GM18870 (cell line): Measurements from ENCODE around the gene SERPINC1.
"Not testable (repeated sequence)": the region's sequence is repeated elsewhere in the genome, so short reads cannot be mapped to it uniquely, and the experiment has no call there.

ENCODE experiments used
- ATAC-seq: cut with Tn5 transposase; IDR thresholded peaks from one replicate; pipeline ENCODE4 v1.9.1; 2021; ENCODE audit warnings: moderate library complexity; ENCODE audit not compliant: unreplicated experiment

The SERPINC1 gene

GRCh38 chr1:173893611-173894010, 23.5 kb downstream of the SERPINC1 start:
- ATAC-seq: no peak

GRCh38 chr1:173889885-173890284, 27.2 kb downstream of the SERPINC1 start:
- ATAC-seq: no peak

GRCh38 chr1:173888749-173889148, 28.4 kb downstream of the SERPINC1 start:
- ATAC-seq: no peak

GRCh38 chr1:173887627-173888026, 29.5 kb downstream of the SERPINC1 start:
- ATAC-seq: no peak

- ATAC-seq: no peak
These were observed 30.1 kb downstream of the SERPINC1 start for GRCh38 chr1:173886746-173887611.

- ATAC-seq: no peak
These were observed 32.4 kb downstream of the SERPINC1 start for GRCh38 chr1:173884701-173885100.

GRCh38 chr1:173881117-173881516, 36.0 kb downstream of the SERPINC1 start:
- not testable (repeated sequence) for ATAC-seq

- ATAC-seq: no peak
These were observed 38.9 kb downstream of the SERPINC1 start for GRCh38 chr1:173878251-173878650.

- no peak for ATAC-seq
These were observed 40.4 kb downstream of the SERPINC1 start for GRCh38 chr1:173876732-173877131.

GRCh38 chr1:173871500-173871899, 45.6 kb downstream of the SERPINC1 start:
- ATAC-seq: no peak

- ATAC-seq: no peak
These were observed 46.0 kb downstream of the SERPINC1 start for GRCh38 chr1:173871091-173871490.

GRCh38 chr1:173870252-173871075, 46.7 kb downstream of the SERPINC1 start:
- ATAC-seq: no peak

- no peak for ATAC-seq
These were observed 48.1 kb downstream of the SERPINC1 start for GRCh38 chr1:173869021-173869359.

- ATAC-seq: peak; percentile 33
These were observed 48.7 kb downstream of the SERPINC1 start, which contains the start of gene ZBTB37 for GRCh38 chr1:173868266-173869020. Gene ZBTB37 (plus strand): TSS chr1:173868380. CDS start chr1:173870226, 1,846 bp downstream.

GRCh38 chr1:173867753-173868265, 49.3 kb downstream of the SERPINC1 start, which contains the start of gene GAS5:
Gene GAS5 (minus strand): TSS chr1:173867989.
- peak; percentile 80 for ATAC-seq

GRCh38 chr1:173867141-173867752, 49.9 kb downstream of the SERPINC1 start:
- ATAC-seq: no peak

GRCh38 chr1:173866413-173867115, 50.6 kb downstream of the SERPINC1 start:
- ATAC-seq: no peak

GRCh38 chr1:173865468-173866164, 51.5 kb downstream of the SERPINC1 start:
- no peak for ATAC-seq

GRCh38 chr1:173864179-173864867, 52.8 kb downstream of the SERPINC1 start:
- ATAC-seq: no peak
